NCI-H526 treated with DMSO at 0.1 percent for 48 hours (cell line): Measurements from ENCODE around the gene KRTCAP2.

Source experiments
- DNase-seq: peaks from one replicate; lab custom pipeline; 2025; lab: John Stamatoyannopoulos, UW

KRTCAP2 gene

GRCh38 chr1:155183775-155184221, 10.7 kb upstream of the KRTCAP2 start:
- DNase-seq = no peak

DNA sequence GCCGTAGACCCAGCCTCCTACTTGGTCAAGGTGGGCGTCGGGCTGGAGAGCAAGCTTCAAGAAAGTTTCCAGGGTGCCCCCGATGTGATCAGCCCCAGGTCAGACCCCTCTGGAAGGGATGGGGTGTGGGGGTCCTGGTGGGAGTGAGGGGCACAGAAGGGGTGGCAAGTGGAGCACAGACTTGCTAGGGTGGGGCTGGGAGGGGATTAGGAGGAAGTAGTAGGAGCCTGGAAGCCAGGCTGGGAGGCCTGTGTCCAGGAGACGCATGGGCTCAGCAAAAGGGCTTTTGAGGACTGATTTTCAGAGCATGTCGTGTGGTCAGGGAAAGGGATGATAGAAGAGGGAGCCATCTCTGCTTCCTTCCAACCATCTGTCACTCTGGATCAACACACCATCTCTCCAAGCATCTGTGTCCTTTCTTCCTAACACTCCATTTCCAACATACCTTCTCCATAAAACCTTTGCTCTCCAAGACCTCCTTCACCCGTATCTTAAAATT, 9.0 kb upstream of the KRTCAP2 start:
- DNase-seq = no peak

- DNase-seq = no peak
Measured at GRCh38 chr1:155181371-155182051, 8.4 kb upstream of the KRTCAP2 start.

DNA sequence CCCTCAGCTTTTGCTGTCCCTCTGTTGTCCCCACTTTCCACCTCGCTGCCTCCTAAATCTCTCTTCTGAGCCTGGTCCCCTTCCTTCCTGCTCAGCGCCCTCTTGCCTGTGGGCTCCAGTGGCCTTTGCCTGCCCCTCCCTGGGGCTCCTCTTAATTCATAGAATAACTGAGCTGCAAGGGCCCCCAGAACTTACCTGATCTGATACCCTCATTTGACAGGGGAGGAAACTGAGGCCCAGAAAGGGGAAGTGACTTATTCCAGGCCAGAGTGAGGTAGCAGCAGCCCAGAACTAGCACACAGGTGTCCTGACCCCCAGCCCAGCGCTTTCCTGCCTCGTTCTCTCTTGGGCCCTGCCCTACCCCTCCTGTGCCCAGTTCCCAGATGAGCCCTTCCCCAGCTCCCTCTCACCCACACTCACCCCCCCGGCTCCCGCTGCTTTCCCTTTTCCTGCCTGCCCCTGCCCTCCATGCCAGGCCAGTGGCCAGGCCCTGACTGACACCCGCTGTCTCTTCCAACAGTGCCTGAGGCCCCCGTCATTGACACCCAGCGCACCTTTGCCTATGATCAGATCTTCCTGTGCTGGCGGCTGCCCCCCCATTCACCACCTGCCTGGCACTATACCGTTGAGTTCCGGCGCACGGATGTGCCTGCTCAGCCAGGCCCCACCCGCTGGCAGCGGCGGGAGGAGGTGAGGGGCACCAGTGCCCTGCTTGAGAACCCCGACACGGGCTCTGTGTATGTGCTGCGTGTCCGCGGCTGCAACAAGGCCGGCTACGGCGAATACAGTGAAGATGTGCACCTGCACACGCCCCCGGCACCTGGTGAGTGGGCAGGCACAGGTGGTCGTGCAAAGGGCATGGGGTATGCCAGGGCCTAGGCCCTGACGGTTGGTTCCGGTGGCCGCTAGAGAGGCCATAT, 6.3 kb upstream of the KRTCAP2 start:
- no peak for DNase-seq

GRCh38 chr1:155178441-155179111, 5.5 kb upstream of the KRTCAP2 start:
- DNase-seq = no peak

- DNase-seq = no peak
Measured at GRCh38 chr1:155177918-155178281, 4.8 kb upstream of the KRTCAP2 start.

- DNase-seq = no peak
Measured at GRCh38 chr1:155177192-155177917, 4.3 kb upstream of the KRTCAP2 start.

GRCh38 chr1:155176544-155177071, 3.5 kb upstream of the KRTCAP2 start:
- DNase-seq = peak; percentile 89

DNA sequence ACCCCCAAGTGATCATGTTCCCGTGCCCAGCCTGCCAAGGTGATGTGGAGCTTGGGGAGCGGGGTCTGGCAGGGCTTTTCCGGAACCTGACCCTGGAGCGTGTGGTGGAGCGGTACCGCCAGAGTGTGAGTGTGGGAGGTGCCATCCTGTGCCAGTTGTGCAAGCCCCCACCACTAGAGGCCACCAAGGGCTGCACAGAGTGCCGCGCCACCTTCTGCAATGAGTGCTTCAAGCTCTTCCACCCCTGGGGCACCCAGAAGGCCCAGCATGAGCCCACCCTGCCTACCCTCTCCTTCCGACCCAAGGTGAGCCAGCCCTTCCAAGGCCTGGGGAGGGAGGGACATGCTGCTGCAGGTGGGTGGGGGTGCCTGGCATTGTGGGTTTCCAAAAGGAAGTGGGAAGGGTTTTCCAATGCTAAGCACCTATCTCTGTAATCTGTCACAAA, 2.8 kb upstream of the KRTCAP2 start:
- DNase-seq = no peak

DNA sequence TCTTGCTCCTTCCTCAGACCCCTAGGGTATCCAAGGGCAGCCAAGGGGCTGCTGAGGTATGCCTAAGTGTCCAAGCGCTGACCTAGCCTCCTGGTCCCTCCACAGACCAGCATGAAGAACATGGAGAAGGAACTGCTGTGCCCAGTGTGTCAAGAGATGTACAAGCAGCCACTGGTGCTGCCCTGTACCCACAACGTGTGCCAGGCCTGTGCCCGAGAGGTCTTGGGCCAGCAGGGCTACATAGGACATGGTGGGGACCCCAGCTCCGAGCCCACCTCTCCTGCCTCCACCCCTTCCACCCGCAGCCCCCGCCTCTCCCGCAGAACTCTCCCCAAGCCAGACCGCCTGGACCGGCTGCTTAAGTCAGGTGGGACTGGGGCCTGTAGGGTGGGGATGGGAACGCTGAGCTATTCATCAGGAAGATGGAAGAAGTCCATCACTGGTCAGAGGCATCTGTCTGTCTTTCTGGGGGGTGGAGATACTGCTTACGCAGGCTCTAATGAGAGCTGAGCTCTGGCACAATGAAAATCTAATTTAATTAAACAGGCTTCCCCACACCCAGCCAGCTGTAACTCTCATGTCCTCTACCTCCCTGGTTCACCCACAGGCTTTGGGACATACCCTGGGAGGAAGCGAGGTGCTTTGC, 2.3 kb upstream of the KRTCAP2 start:
- no peak for DNase-seq

GRCh38 chr1:155174324-155175280, 1.5 kb upstream of the KRTCAP2 start:
- peak; percentile 76 for DNase-seq

- DNase-seq = peak; percentile 90
Measured at GRCh38 chr1:155173478-155174323, 597 bp upstream of the KRTCAP2 start, which contains the start of gene TRIM46. TSS of gene TRIM46 (plus strand) at chr1:155173849. CDS start at chr1:155173967, 118 bp downstream.

DNA sequence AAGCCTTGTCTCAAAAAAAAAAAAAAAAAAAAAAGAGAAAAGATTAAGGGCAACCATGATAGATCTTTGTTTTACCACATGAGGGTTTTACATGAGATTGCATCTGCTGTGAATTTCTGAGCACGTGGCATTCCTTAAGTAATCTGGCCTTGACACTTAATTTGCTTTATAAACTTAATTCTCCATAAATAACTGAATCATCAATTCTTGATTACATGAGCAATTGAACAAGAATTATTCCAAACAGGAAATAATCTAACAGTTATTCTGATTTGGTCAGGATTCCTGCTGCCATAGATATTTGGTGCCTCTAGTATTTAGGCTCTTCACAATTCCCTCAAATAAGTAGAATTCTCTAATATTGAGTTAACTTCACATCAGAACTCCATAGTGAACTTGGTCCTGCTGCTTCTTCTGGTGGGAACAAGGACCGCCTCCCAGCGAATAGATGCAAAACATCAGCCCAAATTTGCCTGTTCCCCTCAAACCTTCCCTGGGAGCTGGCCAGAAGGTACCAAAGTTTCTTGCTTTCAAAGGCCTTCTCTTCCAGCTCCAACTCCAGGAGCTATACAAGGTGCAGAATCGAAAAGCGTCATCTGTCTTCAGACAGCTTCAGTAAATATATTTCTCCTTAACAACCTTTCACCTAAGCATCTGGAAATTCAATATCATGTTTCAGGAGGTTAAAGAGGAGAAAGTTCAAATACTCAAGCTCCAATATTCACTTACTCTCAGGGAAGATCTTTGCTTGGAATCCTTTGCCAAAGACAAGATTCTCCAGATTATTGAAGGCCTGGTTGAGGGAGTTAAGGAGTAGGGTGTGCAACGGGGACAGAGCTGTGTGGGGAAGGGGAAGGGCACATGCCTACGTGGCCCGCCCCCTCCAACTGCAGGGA, 1.0 kb downstream of the KRTCAP2 start:
- no peak for DNase-seq

- DNase-seq = no peak
Measured at GRCh38 chr1:155170806-155171205, 2.3 kb downstream of the KRTCAP2 start.

DNA sequence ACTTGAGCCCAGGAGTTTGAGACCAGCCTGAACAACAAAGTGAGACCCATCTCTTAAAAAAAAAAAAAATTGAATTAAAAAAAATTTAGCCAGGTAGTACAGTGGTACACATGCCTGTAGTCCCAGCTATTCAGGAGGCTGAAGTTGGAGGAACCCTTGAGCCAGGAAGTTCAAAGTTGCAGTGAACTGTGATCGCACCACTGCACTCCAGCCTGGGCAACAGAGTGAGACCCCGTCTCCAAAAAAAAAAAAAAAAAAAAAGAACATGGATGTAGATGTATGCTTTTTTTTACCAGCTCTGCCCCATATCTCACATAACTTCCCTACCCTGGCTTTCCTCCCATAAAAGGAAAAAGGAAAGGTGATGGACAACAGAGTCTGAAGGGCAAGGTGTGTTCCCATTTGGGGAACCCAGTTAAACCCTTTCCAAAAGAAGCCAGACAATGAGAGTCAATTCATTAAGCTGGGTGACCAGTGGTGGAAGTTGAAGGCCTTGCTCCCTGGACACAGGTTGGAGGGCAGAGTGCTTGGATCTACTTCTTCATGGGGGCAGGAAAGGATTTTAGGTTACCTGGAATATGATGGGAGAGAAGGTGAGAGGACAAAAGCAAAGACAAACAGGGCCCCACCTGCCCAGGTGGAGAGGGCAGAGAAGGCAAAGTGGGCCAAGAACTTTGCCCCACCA, 2.9 kb downstream of the KRTCAP2 start:
- no peak for DNase-seq

GRCh38 chr1:155169541-155169940, 3.6 kb downstream of the KRTCAP2 start:
- DNase-seq = no peak
